Peyer's patch (tissue), 4 donors: ENCODE measurements around the gene OR13J1. TPM values are rescaled to one million over a fixed set of nuclear protein-coding genes. Genes with fewer than 3 reads are reported as not detected.

Experiments
- DNase-seq, 3 donors: peaks; one replicate each; pipeline ENCODE4 v3.0.0-alpha.2; 2017 to 2019
- H3K27ac ChIP-seq, 4 donors: fragments of 200-600 bp; sonication (generic); one replicate each; pipeline ENCODE4 v1.5.1; 2016 to 2019
- H3K27me3 ChIP-seq, 2 donors: fragments of 200-600 bp; sonication (generic); one replicate each; pipeline ENCODE4 v1.5.1; 2019
- H3K36me3 ChIP-seq, 3 donors: fragments of 200-600 bp; sonication (generic); one replicate each; pipeline ENCODE4 v1.5.1; 2016 to 2019
- H3K4me1 ChIP-seq, 4 donors: fragments of 200-600 bp; sonication (generic); one replicate each; pipeline ENCODE4 v1.5.1; 2016 to 2019
- H3K4me3 ChIP-seq, 4 donors: fragments of 200-600 bp; sonication (generic); 1 replicate in 3 of 4; 2 replicates in 1 of 4; pipeline ENCODE4 v1.5.1; 2016 to 2019; ENCODE audit warnings: mild to moderate bottlenecking in 1 of 4
- H3K9me3 ChIP-seq, 4 donors: fragments of 200-600 bp; sonication (generic); one replicate each; pipeline ENCODE4 v1.5.1; 2016 to 2019; ENCODE audit warnings: mild to moderate bottlenecking in 1 of 4
- CTCF ChIP-seq, 6 experiments: fragments of 450-650 bp in 4 of 6; fragments of 200-600 bp in 2 of 6; sonication (generic) in 1 of 6; IDR thresholded peaks; one replicate each; pipeline ENCODE4 v1.5.1; 2017 to 2019; ENCODE audit warnings: antibody characterized with exemption in 6 of 6, mild to moderate bottlenecking in 3 of 6, moderate library complexity in 1 of 6
- POLR2A ChIP-seq, 2 donors: fragments of 450-650 bp; IDR thresholded peaks; one replicate each; pipeline ENCODE4 v1.5.1; 2017; ENCODE audit warnings: antibody characterized with exemption in 2 of 2, mild to moderate bottlenecking in 2 of 2, moderate library complexity in 2 of 2
- total RNA-seq, 4 donors: library from RNA; depleted of rRNA; stranded (reverse); fragments of >200 nt; gene quantifications; one replicate each; pipeline ENCODE4 v1.1.0, GENCODE V29; 2016

OR13J1 gene
- total RNA-seq, 4 donors from 2014 or later: not detected

DNA sequence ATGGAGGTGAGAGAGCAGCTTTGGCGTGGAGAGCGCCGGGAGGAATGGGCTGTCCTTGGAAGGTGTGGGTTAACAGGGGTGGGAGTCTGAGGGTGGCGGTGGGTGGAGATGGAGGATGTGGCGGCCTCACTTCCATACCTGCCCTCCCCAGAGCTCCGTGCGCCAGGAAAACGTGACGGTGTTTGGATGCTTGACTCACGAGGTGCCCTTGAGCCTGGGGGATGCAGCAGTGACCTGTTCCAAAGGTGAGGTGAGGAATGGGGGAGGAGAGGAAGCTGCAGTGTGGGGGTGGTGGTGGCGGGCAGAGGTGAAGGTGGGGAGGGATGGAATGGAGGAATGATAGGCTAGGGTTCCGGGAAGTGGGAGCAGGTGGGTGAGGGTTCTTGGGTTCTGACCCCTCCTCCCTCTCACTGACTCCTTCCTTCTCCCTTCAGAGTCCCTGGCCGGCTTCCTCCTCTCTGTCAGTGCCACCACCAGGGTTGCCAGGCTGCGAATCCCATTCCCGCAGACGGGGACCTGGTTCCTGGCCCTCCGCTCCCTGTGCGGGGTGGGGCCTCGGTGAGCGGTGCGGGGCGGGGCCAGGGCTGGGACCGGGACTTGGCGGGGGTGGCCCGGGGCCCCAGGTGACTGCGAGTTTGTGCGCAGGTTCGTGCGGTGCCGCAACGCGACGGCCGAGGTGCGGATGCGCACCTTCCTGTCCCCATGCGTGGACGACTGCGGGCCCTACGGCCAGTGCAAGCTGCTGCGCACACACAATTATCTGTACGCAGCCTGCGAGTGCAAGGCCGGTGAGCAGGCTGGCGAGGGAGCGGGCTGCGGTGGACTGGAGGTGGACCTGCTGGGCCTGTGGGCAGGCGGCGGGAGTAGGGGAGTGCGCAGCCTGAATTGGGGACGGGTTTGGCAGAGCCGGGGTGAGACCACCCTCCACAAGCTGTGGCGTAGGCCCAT lies 24.1 kb downstream of the OR13J1 start:
- Histone ChIP-seq H3K4me1 (peaks cover 0 to 23% (median 5%) of the 10 kb centered on the region in 4 donors), H3K9me3 (no peaks in the 10 kb centered on the region), H3K27me3 (no peaks in the 10 kb centered on the region), H3K27ac (peak overlapping the region in 1 of 4 donors; percentile 2), H3K36me3 (no peaks in the 10 kb centered on the region), H3K4me3 (no peak overlapping the region)
- TF ChIP-seq POLR2A (IDR thresholded peaks at IDR 0.05) (no peak), CTCF (IDR thresholded peaks at IDR 0.05) (no peak)
- DNase-seq: no peak

DNA sequence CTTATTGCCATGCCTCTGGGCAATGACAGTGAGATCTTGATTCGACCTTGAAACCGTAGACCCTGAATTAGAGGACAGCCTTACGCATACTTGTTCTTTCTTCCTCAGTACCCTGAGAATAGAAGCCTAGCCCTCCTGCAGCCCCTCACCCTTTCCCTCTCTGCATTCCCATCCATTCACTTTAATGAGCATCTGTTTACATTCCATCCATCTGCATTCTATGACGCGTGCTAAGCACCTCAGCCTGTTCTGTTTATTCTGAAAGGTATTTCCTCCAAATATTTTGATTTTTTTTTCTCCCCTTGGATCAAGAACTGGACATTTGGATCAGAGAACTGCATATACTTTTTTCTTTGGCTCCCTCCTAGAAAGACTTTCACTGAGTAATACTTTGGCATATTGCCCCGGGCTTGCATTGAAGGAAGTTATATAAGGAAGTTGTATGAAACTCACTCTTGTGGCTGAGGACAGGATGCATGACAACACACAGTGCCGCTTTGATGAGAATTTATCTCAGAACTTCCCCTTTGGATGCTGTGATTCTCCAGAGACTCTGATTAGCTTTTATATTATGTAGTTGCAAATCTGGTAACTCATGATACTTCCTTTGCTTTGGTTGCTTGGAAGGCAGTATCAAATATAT lies 25.5 kb downstream of the OR13J1 start:
- H3K4me3 ChIP-seq: no peak overlapping the region
- H3K36me3 ChIP-seq: no peaks in the 10 kb centered on the region
- H3K27me3 ChIP-seq: no peaks in the 10 kb centered on the region
- DNase-seq: peak in 2 of 3 donors; percentile 64 to 76
- H3K9me3 ChIP-seq: no peaks in the 10 kb centered on the region
- TF ChIP-seq CTCF (IDR thresholded peaks at IDR 0.05) (no peak), POLR2A (IDR thresholded peaks at IDR 0.05) (no peak)
- H3K4me1 ChIP-seq: peaks cover 0 to 23% (median 5%) of the 10 kb centered on the region in 4 donors
- H3K27ac ChIP-seq: peak overlapping the region in 3 of 4 donors; percentile 3 to 52 (median 12)

- H3K4me3 ChIP-seq: no peak overlapping the region
- H3K9me3 ChIP-seq: no peaks in the 10 kb centered on the region
- no peak for DNase-seq
- no peaks in the 10 kb centered on the region for H3K36me3 ChIP-seq
- TF ChIP-seq POLR2A (IDR thresholded peaks at IDR 0.05): no peak
- TF ChIP-seq CTCF (IDR thresholded peaks at IDR 0.05): no peak
- H3K27me3 ChIP-seq: no peaks in the 10 kb centered on the region
- peaks cover 0 to 23% (median 5%) of the 10 kb centered on the region in 4 donors for H3K4me1 ChIP-seq
- H3K27ac ChIP-seq: no peak overlapping the region
Observed at GRCh38 chr9:35842795-35843194, 27.4 kb downstream of the OR13J1 start.

DNA sequence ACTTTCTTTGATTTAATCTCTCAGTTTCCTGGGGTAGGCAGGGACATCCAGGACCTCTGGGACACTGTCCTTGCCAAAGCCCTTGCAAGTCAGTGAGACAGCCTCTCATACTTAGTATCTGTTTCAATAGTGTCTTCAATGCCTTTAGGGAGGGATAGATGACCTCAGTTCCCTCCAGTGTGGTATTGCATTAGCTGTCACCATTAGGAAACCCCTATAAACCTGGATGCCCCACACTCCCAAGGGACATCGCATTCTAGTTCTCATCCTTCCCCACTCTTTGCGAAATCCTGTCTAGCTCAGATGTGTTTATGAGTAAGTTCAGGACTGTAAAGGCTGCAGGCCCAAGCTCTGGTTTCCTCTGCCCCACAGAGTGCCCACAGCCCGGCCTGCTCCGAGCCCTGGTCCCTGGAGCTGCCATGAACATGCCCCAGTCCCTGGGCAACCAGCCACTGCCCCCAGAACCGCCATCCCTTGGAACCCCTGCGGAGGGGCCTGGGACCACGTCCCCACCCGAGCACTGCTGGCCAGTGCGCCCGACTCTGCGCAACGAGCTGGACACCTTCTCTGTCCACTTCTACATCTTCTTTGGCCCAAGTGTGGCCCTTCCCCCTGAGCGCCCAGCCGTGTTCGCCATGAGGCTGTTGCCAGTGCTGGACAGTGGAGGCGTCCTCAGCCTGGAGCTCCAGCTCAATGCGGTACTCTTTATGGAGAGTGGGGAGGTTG lies 28.0 kb downstream of the OR13J1 start:
- no peak for DNase-seq

More for the DNA sequence above, 28.0 kb downstream of the OR13J1 start:
- Histone ChIP-seq H3K27me3 (no peaks in the 10 kb centered on the region), H3K27ac (no peak overlapping the region), H3K9me3 (no peaks in the 10 kb centered on the region), H3K4me3 (no peak overlapping the region), H3K36me3 (no peaks in the 10 kb centered on the region), H3K4me1 (peaks cover 0 to 23% (median 5%) of the 10 kb centered on the region in 4 donors)
- TF ChIP-seq CTCF (IDR thresholded peaks at IDR 0.05) (no peak), POLR2A (IDR thresholded peaks at IDR 0.05) (no peak)
